NCI-H1436 (cell line): ENCODE data around the gene RNF151.
"Not testable (repeated sequence)": the region's sequence is repeated elsewhere in the genome, so short reads cannot be mapped to it uniquely, and the experiment has no call there.

Experiments
- DNase-seq: peaks from one replicate; lab custom pipeline; 2025; lab: John Stamatoyannopoulos, UW

Gene RNF151

GRCh38 chr16:1939833-1940232, 26.8 kb upstream of the RNF151 start:
- not testable (repeated sequence) for DNase-seq

- no peak for DNase-seq
Measured at GRCh38 chr16:1940273-1941161, 26.1 kb upstream of the RNF151 start.

GRCh38 chr16:1941162-1942046, 25.3 kb upstream of the RNF151 start:
- DNase-seq, result no peak

- no peak for DNase-seq
Measured at GRCh38 chr16:1942047-1942809, 24.4 kb upstream of the RNF151 start.

- DNase-seq, result peak; percentile 100
Measured at GRCh38 chr16:1942810-1943726, 23.6 kb upstream of the RNF151 start, which contains the start of gene MSRB1. Gene MSRB1, minus strand, starts transcription at chr16:1943199. Its CDS starts 43 bp downstream, at chr16:1943156.

GRCh38 chr16:1944612-1945199, 21.9 kb upstream of the RNF151 start:
- DNase-seq, result no peak

GRCh38 chr16:1945559-1946391, 20.9 kb upstream of the RNF151 start:
- no peak for DNase-seq

GRCh38 chr16:1946495-1947368, 19.9 kb upstream of the RNF151 start:
- DNase-seq, result no peak

GRCh38 chr16:1947369-1947670, 19.3 kb upstream of the RNF151 start:
- no peak for DNase-seq

GRCh38 chr16:1949507-1949906, 17.1 kb upstream of the RNF151 start:
- no peak for DNase-seq

- DNase-seq, result no peak
Measured at GRCh38 chr16:1950047-1950446, 16.6 kb upstream of the RNF151 start.

GRCh38 chr16:1950559-1950958, 16.1 kb upstream of the RNF151 start:
- DNase-seq, result no peak

- no peak for DNase-seq
Measured at GRCh38 chr16:1953734-1954133, 12.9 kb upstream of the RNF151 start.

- not testable (repeated sequence) for DNase-seq
Measured at GRCh38 chr16:1957434-1958142, 9.1 kb upstream of the RNF151 start.

GRCh38 chr16:1958143-1958491, 8.5 kb upstream of the RNF151 start:
- not testable (repeated sequence) for DNase-seq

- no peak for DNase-seq
Measured at GRCh38 chr16:1958715-1959268, 7.9 kb upstream of the RNF151 start.

GRCh38 chr16:1959269-1960039, 7.2 kb upstream of the RNF151 start, which contains the start of gene NDUFB10:
Gene NDUFB10, plus strand, starts transcription at chr16:1959538. Its CDS starts 87 bp downstream, at chr16:1959625.
- DNase-seq, result peak; percentile 82
